MV-4-11 (cell line): Measurements from ENCODE around the gene CALR3.
"Not testable (repeated sequence)": the region's sequence is repeated elsewhere in the genome, so short reads cannot be mapped to it uniquely, and the experiment has no call there.

Source experiments
- DNase-seq: peaks from one replicate; lab custom pipeline; 2025; lab: John Stamatoyannopoulos, UW

CALR3 gene

DNA sequence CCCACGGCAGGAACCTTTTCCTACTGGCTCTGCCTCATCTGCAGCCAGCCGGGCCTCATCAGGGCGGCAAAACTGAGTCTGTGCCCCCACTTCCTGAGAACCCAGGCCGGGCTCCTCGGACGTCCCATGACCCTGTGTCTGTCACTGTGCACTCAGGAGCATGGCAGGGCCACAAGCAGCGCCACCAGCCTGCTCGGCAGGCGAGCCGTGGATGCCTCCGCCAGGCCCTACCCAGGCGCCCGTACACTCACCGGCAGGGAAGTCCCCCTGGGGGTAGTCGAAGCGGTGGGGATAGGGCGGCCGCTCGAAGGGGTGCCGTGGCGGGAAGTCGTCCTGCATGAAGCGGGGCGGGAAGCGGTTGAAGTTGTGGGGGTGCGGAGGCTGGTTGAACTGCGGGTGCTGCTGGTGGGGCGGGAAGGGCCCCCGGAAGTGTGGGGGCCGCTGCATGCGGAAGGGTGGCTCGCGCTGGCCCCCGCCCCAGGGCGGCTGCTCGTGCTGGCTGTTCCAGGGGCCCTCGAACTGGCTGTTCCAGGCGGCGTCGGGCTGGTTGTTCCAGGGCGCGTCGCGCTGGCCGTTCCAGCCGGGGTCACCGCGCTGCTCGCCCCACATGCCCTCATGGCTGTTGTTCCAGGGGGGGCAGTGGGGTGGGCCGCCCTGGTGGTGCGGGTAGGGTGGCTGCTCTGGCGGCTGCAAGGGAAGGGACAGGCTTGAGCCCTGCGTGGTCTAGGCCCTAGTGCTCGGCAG is 29.2 kb upstream of the CALR3 start:
- no peak for DNase-seq

DNA sequence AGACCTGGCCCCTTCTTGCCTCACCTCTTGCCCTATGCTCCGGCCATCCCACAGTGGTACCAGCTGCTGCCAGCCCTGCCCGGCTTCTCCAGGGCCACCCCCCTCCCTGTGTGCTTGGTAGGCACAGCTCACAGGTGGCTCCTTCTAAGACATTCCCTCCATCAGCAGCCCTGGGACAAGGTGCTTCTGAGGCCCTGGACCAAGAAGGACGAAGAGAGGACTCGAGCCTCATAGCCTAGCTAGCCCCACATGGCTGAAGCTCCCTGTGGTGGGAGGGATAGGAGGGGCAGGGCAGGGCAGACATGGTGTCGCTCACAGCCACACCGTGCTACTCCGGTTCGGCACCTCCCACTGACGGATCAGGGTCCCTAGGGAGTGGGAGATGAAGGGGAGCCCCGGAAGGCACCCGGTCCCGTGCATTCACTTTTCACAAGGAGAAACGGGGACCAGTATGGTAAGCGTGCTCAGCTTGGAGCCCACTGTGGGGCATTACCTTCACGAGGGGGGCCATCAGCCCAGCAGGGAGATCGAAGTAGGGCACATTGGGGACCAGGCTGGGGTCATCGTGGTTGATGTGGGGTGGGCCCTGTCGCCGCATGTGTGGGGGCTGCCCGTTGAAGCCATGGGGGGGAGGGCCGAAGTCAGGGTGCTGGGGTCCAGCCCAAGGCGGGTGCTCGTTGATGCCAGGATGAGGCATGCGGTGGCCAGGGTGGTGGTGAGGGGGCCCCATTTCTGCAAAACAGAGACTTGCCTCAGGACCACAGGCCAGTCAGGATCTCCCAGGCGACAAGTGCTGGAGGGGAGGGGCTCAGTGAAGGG is 26.8 kb upstream of the CALR3 start:
- no peak for DNase-seq

DNA sequence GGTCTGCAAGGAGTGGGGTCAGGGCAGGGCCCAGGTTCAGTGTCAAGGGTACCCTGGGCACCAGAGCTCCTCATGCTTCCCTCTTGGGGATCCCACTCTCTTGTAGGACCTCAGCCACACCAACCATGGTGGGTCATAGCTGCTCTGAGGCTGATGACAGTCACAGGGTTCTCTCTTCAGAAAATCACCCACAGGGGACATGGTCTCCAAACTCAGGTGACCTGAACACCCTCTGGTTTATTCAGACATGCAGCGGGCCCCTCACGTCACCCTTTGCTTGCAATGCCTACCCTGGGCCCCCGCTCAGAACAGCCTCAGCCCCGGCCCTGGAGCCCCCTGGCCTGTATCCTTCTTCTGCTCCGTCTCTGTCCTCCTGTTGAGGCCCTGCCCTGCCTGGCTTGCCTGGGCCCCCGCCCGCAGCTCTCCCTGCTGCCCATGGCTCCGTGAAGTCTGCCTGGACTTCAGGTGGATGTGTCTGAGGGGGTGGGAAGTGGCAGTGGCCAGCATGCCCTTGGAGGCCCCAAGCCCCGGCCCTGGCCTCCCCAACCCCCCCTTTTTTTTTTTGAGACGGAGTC is 25.8 kb upstream of the CALR3 start:
- DNase-seq: no peak

DNA sequence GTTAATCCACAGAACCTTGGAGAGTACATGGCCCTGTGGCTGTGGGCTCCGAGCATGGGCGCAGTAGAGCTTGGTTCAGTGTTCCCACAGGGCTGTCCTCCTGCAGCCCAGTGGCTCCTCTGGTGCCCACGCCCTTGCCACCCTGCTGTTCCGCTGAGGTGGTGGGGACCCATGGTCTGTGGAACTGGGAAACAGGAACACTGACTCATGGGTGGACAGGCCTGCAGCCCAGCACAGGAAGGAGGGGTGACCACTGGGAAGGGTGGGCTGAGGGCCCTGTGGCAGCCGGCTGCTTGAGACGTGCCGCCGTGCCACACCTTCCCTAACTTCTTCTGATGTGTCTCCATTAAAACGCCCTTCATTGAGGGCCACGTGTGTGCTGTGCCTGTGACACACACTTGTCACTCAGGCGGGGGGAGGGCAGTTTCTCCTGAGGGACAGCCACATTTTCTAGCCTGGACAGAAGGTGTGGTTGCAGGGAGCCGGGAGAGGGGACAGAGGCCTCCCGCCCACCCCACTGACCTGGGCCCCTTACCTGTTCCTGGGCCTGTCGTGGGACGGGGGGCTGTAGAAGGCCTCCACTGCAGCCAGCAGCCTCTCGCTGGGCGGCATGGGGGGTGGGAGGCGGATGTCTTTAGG is 25.1 kb upstream of the CALR3 start:
- DNase-seq: no peak

DNA sequence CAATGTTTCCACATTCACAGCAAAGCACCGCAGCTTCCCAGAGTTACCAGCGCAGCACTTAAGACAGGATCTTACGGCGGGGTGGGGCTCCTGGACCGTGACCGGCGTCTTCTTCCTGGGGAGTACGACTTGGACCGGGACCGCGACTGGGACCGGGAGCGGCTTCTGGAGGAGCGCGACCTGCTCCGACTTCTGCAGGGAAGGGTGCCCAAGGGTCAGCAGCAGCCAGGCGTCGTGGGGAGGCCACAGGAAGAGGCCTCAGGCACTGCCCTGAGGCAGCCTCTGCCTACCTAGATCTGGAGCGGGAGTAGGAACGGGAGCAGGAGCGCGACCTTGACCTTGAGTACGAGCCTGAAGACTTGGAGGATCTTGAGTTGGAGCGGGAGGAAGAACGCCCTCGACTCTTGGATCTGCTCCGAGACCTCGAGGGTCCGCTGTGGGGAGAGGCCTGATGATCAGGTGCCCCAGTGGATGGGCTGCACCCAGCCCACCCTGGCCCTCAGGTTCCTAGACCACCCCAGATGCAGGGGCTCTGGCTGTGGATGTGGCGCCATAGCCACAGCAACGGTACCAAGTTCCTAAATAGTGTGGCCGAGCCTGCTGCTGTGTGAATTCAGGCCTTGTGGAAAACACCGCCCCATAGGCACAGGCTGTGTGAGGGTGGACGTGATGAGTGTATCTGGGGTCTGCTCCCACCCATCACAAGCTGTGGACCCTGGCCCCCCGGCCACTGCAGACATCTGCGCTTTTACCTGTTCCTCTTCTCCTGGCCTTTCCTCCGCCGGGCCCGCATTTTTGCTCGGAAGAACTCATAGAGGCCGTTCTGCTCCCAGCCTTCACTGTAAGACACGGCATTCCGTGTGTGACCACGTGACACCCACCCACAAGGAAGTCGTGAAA is 24.4 kb upstream of the CALR3 start:
- DNase-seq: no peak

DNA sequence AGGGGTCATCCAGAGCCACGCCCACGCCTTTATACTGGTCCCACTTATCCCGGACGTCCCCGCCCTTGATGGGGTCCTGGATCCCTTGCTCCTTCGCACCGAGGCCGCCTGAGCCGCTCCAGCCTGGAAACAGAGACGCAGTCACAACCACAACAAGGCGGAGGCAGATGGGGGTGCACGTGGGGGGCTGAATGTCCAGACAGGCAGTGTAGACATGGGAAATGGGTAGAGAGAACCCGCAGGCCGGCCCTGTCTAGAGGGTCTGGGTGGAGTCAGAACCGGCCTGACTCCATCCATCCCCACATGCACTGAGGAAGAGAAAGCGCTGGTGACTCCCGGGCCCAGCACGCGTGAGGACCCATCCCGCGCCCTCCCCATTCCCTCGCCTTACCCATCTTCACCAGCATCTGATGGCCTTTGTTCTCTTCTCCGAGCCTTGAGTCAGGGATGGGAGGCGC is 23.3 kb upstream of the CALR3 start:
- DNase-seq: no peak

DNA sequence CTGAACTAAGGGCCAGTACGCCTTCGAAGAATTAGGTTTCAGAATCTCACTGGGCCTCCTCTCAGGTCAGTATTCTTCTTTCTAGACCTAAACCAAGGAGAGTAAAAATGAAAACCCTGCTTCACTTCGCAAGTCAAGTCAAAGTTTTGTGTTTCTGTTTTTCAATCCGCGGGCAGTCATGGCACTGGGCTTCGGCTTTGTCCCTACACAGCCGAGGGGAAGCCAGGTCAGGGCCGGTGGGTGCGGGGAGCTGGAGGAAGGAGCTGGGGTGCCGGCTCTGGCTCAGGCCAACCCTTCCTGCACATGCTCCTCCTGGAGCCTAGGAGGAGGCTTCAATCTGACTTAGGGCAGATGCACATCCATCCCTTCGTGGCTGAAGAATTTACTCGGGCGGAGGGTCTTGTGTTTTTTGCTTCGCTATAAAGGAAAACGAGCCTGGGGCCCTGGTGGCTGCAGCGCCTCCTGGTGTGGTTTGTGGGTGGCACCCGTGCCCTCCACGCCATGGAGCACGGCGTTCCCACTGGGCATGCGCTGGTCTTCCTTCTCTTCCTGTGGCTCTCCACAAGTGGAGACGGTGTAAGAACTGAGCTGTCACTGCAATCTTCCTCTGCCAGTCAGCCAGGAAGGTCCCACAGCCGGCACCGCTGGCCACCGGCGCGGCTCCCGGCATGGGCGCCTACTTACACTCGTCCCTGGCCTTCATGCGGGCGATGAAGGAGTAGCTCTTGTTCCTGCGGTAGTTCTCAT is 22.7 kb upstream of the CALR3 start:
- no peak for DNase-seq

DNA sequence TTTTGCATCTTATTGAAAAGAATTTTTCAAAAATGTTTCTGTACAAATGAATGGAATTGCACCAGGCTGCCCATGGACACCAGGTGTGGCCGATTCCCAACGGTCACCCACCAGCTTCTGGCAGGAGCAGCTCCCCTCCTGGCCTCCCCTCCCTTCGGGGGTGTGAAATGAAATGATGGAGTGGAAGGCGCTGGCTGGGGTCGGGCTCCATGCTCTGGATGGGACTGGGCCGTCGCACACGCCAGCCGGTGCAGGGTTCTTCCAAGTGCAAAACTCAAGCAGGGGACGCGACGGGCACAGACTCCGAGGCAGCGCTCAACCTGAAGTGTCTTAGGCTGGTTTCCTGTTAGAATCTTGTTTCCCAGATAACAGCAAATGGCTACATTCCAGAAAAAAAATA is 22.1 kb upstream of the CALR3 start:
- no peak for DNase-seq

DNA sequence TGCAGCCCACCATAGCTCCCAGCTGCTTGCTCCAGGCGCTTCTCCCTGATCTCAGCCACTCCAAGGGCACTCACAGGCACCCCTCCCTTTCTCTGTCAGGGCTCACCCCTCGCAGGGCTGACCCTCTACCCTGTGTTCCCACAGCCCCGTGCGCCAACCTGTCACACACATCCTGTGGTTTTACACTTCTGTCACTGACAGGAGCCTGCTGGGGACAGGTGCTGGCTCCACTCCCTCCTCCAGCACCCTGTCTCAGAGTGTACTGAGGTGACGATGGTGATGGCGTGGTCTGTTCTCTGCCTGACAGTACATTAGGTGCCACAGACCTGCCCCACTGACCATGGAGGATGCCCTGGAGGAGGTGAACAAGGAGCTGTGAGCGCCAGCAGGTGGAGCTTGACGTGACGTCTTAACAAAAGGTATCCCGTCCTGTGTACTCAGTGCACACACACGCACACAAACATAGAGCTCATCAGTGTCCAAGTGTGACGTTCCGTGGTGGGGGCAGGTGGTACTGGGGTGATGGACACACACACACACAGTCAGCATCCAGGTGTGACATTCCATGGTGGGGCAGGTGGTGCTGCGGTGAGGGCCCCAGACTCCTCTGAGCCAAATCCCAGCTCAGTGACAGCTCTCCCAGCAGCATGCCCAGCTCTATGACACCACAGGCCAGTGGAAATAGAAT is 21.1 kb upstream of the CALR3 start:
- DNase-seq: no peak

DNA sequence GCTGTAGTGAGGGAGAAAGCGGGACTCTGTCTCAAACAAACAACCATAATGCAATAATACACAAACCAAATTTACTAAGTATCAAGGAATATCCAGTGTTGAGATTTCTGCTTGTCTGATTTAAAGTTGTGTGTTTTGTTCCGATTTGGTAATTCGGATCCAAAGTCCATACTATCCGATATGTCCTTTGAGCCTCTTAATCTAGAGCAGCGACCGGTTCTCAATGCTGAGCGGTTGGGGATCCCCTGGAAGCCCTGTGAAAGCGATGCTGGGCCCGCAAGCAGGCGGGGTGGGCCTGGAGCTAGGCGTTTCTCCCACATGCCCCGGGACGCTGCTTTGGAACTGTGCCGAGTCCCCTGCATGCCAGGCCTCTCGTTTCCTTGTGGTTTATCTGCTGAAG is 20.4 kb upstream of the CALR3 start:
- no peak for DNase-seq

DNA sequence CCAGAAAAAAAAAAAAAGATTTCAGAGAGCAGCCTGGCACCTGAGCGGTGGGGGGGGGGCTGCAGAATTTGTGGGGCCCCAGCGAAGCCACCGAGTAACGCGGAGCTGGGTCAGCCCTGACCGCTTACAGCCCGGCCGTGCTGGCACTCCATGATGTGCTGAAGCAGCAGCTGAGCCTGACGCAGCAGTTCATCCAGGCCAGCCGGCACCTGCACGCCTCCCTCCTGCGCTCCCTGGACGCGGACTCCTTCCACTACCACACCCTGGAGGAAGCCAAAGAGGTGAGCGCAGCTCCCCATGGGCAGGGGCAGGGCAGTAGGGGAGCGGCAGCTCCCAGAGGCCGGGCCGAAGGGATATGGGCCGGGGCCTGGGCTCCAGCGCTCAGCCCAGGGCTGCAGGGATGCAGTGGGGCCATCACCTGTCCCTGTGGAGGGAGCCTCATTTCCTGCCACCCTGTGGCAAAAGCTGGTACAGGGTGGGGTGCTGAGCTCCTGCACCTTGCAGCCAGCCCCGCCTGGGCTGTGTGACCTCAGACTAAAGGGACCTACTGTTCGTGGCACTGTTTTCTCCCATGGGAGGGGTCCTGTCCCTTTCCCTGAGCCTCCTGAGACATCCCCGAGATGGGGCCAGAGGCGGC is 18.5 kb upstream of the CALR3 start:
- DNase-seq: no peak

DNA sequence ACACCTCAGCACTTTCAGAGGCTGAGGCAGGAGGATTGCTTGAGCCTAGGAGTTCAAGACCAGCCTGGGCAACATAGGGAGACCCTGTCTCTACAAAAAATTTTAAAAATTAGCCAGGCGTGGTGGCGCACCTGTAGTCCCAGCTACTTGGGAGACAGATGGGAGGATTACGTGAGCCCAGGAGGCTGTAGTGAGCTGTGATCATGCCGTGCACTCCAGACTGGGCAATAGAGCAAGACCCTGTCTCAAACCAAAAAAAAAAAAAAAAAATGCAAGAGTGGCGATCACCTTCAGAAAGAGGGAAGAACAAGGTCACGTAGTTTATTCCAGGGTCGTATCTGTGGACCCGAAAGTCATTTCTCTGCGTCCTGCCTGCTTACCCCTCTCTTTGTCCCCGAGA is 16.6 kb upstream of the CALR3 start:
- not testable (repeated sequence) for DNase-seq

DNA sequence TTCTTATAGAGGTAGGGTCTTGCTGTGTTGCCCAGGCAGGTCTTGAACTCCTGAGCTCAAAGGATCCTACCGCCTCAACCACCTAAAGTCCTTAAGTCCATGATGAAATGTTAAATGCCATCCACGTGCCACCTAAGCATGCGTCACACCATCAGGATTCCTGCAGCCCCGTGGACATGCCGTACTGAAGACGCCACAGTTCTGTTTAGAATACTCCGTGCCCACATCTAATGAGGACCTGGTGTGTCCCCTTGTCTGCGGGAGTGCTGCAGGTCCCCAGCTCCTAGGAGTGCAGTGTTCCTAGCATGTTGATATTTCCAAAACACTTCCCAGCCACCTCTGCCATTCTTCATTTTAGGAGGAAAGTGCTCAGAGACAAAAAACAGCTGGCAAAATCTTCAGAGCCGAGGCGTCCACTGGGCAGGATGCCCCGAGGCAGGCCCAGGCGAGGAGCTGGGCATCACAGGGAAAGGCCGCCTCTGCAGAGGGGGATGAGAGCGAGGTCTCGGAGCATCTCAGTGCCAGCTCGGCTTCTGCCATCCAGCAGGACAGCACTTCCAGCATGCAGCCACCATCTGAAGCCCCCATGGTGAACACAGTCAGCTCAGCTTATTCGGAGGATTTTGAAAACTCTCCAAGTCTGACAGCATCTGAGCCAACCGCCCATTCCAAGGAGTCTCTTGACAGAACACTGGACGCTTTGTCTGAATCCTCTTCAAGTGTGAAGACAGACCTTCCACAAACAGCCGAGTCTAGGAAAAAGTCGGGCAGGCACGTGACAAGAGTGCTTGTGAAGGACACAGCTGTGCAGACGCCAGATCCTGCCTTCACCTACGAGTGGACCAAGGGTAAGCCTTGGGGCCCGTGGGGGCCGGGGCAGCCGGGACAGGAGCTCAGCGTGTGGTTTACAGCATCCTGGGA is 13.4 kb upstream of the CALR3 start:
- DNase-seq: no peak

DNA sequence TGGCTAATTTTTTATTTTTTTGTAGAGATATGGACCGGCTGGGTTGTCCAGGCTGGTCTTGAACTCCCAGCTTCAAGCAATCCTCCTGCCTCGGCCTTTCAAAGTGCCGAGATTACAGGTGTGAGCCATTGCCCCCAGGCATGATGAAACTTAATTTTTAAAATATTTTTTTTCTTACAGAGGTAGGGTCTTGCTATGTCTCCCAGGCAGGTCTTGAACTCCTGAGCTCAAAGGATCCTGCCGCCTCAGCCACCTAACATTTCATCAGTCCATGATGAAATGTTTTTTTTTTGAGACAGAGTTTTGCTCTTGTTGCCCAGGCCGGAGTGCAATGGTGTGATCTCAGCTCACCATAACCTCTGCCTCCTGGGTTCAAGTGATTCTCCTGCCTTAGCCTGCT is 12.6 kb upstream of the CALR3 start:
- DNase-seq: no peak

DNA sequence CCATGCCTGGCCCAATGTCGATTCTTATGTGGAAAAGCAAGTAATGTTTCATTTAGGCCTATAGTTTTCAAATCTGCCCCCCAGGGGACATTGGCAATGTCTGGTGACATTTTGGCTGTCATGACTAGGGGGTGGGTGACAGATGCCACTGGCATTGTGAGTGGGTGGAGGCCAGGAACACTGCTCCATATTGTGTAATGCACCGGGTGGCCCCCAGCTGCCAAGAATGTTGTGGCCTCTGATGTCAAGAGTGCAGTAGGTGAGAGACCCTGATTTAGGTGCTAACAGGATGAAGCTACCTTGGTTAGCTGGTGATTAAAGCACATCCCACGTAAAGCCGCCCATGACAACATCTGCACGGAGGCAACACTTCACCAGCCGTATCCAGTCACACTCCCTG is 11.0 kb upstream of the CALR3 start:
- no peak for DNase-seq

DNA sequence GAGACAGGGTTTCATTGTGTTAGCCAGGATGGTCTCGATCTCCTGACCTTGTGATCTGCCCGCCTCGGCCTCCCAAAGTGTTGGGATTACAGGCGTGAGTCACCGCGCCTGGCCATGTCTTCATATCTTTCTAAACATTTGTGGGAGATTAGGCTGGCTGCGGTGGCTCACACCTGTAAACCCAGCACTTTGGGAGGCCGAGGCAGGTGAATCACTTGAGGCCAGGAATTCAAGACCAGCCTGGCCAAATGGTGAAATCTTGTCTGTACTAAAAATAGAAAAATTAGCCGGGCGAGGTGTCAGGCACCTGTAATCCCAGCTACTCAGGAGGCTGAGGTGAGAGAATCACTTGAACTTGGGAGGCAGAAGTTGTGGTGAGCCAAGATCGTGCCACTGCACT is 10.2 kb upstream of the CALR3 start:
- not testable (repeated sequence) for DNase-seq

DNA sequence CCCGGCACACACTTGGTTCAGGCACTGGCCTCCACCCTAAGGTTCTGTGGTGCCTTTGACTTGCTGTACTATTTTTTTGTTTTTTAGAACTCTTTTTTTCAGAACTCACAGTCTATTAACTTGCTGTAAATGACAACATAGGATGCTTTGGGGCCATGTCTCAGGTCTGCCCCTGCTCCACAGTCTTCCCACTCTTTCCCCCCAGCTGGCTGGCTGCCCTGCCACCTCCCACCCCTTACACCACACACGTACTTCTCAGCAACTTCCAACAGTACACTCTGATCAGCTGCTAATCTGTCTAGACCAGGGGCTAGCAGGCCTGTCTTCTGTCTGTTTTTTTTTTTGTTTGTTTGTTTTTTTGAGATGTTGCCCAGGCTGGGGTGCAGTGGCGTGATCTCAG is 8.3 kb upstream of the CALR3 start:
- DNase-seq: no peak

DNA sequence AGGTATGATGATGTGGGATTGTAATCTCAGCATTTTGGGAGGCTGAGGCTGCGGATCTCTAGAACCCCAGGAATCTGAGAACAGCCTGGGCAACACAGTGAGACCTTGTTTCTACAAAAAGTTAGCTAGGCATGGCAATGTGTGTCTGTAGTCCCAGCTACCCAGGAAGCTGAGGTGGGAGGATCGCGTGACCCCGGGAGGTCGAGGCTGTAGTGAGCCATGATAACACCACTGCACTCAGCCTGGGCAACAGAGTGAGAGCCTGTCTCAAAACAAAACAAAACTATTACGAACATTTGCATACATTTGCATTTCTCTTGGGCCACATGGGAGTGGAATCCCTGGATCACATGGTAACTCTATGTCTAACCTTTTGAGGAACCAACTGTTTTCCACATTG is 1.9 kb upstream of the CALR3 start:
- no peak for DNase-seq

DNA sequence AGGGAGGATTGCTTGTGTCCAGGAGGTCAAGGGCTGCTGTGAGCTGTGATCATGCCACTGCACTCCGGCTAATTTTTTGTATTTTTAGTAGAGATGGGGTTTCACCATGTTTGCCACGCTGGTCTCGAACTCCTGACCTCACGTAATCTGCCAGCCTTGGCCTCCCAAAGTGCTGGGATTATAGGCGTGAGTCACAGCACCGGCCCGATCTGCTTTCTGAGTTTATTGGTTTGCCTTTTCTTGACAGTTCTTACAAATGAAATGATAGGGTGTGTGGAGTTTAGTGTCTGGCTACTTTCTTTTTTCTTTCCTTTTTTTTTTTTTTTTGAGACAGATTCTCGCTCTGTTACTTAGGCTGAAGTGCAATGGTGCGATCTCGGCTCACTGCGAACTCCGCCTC is 1.1 kb upstream of the CALR3 start:
- peak; percentile 30 for DNase-seq
